Mucosa of descending colon (tissue), 3 donors: Measurements from ENCODE around the gene STXBP6. TPM values are rescaled to one million over a fixed set of nuclear protein-coding genes. Genes with fewer than 3 reads are reported as not detected.

Source experiments
- ATAC-seq: fragments of 200-7000 bp; cut with Tn5 transposase; one replicate; pipeline ENCODE4 v1.9.1; 2020; ENCODE audit warnings: mild to moderate bottlenecking, moderate library complexity
- DNase-seq, 3 donors: peaks; one replicate each; pipeline ENCODE4 v3.0.0-alpha.2; 2020
- H3K36me3 ChIP-seq: fragments of 200-600 bp; one replicate; pipeline ENCODE4 v1.8.0; 2021; ENCODE audit warnings: low read depth, mild to moderate bottlenecking
- H3K4me1 ChIP-seq: fragments of 200-600 bp; one replicate; pipeline ENCODE4 v1.8.0; 2021; ENCODE audit warnings: low read depth, mild to moderate bottlenecking
- H3K4me3 ChIP-seq: fragments of 200-600 bp; one replicate; pipeline ENCODE4 v1.8.0; 2021; ENCODE audit warnings: mild to moderate bottlenecking
- H3K9me3 ChIP-seq: fragments of 200-600 bp; one replicate; pipeline ENCODE4 v1.8.0; 2021; ENCODE audit warnings: mild to moderate bottlenecking
- intact Hi-C, 2 donors: fragments of 100-400 bp; cut with DNase I in 1 of 2; cut with micrococcal nuclease in 1 of 2; formaldehyde crosslinking; loops; one replicate each; pipeline versions ENCODE4 v1.11.0 to v1.11.1; 2022; cut with DNase I, micrococcal nuclease
- total RNA-seq, 3 donors: library from RNA; stranded (reverse); fragmentation: NEBNext Ultra II Directional in 2 of 3; extraction: Animal tissue kit (Norgen Biotek cat#: 25700) in 2 of 3; gene quantifications; one replicate each; pipeline versions ENCODE4 v1.2.1 to v1.2.4, GENCODE V29; 2021 to 2023
- TF ChIP-seq, protein P1 (sequence below): fragments of 200-600 bp; IDR thresholded peaks from one replicate; pipeline ENCODE4 v1.8.0; 2022; ENCODE audit warnings: antibody characterized with exemption, mild to moderate bottlenecking
- donor health status: DM: no; HTN: no; CAD: no; lungs with moderate emphysema.
- donor health status: DM: no; HTN: no; CAD: no.
- donor health status: DM: no; HTN: yes; CAD: no.

The STXBP6 gene
- total RNA-seq, 3 donors from 2014 or later, result 10.9 to 25.9 (median 19.8) TPM

DNA sequence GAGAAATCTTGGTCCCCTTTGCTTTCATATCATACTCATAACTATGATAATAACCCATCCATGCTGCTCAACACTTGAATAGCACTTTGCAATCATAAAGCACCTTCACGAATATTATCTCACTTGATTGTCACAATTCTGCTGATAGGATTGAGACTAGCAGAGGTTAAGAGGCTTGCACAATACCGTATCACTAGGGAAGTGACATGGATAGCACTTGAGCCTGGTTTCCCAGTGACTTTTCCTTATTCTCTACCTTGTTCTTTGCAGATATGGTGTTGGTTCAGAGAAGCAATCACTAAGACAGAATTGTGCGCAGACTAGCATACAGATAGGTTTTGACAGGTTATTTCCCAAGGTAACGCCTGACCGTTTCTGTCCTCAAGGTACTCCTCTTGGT is 229.3 kb downstream of the STXBP6 start:
- peaks cover 33% of the 10 kb centered on the region for H3K4me1 ChIP-seq
- DNase-seq, result no peak

DNA sequence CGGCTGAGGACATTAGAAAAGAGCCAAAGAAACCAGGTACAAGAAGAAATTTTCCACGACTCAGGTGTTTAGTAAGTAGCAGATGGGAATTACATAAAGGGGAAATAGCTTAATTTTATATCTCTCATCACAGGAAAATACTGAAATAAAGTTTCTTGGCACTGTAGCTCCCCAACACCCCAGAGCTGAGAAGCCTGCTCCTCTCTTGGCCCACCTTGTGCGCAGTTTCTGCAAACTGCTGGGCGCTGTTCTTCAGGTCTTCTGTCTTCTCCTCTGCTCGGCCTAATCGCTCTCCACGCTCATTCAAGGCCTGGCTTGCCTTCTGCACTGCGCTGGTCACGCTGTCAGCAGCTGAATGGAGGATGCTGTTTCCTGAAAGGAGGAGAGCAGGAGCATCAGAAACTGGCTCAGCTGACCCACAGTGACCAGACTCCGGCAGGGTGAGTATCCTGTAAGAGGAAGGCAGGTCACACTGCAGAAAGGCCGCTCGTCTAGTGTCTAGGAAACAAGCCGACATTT is 231.1 kb downstream of the STXBP6 start:
- Histone ChIP-seq H3K4me1 (peaks cover 37% of the 10 kb centered on the region), H3K9me3 (no peaks in the 10 kb centered on the region), H3K4me3 (no peak overlapping the region), H3K36me3 (no peaks in the 10 kb centered on the region)
- intact Hi-C loops, result loop anchor here in 1 of 2 donors (5.0 kb wide), 1 partner anchor 223 kb away; no protein-coding TSS in a partner anchor
- ATAC-seq (no peak), DNase-seq (peak in 1 of 3 donors; percentile 38)
- TF ChIP-seq, protein P1, sequence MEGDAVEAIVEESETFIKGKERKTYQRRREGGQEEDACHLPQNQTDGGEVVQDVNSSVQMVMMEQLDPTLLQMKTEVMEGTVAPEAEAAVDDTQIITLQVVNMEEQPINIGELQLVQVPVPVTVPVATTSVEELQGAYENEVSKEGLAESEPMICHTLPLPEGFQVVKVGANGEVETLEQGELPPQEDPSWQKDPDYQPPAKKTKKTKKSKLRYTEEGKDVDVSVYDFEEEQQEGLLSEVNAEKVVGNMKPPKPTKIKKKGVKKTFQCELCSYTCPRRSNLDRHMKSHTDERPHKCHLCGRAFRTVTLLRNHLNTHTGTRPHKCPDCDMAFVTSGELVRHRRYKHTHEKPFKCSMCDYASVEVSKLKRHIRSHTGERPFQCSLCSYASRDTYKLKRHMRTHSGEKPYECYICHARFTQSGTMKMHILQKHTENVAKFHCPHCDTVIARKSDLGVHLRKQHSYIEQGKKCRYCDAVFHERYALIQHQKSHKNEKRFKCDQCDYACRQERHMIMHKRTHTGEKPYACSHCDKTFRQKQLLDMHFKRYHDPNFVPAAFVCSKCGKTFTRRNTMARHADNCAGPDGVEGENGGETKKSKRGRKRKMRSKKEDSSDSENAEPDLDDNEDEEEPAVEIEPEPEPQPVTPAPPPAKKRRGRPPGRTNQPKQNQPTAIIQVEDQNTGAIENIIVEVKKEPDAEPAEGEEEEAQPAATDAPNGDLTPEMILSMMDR, result no peak

More for the DNA sequence above, 229.3 kb downstream of the STXBP6 start:
- ATAC-seq, result no peak
- TF ChIP-seq, protein P1, result no peak
- no peak overlapping the region for H3K4me3 ChIP-seq
- no peaks in the 10 kb centered on the region for H3K36me3 ChIP-seq
- intact Hi-C loops, result no loop called here
- no peaks in the 10 kb centered on the region for H3K9me3 ChIP-seq

DNA sequence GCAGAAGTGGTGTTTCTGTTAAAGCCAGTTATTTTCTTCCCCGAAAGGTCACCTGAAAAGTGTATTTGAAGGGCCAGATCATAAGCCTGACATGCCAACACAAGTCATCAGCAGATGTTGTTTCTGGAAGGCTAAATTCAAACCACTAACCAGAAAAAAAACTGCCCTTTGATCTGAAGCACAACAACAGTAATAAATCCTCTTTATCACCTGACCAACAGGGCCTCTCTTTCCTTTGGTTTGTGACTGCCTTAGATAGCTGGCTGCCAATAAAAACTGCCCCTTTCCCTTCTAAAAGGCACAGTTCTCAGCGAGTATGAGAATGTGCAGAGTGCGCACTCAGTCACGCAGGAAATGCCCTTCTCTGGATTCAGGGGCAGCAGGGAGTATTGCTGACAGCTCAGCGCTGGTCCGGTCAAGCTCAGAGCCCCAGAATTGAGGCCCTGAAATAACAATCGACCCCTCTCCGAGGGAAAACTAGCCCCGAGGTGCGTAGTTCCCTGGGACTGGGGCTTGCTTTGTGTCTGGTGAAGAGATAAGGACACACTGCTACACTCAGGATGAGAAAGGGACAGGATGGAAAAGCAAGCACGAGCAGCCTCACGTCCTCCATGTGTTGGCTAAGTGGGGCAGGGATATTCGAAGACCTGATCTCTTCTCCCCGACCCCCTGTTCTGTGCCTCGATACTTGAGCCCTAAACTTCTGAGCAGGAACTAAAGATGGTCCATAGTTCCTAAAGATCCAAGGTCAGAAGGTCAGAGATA is 231.7 kb downstream of the STXBP6 start:
- Histone ChIP-seq H3K36me3 (no peaks in the 10 kb centered on the region), H3K4me3 (no peak overlapping the region), H3K9me3 (no peaks in the 10 kb centered on the region), H3K4me1 (peaks cover 37% of the 10 kb centered on the region)
- intact Hi-C loops, result loop anchor here in 1 of 2 donors (5.0 kb wide), 1 partner anchor 224 kb away; no protein-coding TSS in a partner anchor
- ATAC-seq (peak; percentile 76), DNase-seq (peak in 2 of 3 donors; percentile 60 to 68)
- TF ChIP-seq, protein P1, result no peak

DNA sequence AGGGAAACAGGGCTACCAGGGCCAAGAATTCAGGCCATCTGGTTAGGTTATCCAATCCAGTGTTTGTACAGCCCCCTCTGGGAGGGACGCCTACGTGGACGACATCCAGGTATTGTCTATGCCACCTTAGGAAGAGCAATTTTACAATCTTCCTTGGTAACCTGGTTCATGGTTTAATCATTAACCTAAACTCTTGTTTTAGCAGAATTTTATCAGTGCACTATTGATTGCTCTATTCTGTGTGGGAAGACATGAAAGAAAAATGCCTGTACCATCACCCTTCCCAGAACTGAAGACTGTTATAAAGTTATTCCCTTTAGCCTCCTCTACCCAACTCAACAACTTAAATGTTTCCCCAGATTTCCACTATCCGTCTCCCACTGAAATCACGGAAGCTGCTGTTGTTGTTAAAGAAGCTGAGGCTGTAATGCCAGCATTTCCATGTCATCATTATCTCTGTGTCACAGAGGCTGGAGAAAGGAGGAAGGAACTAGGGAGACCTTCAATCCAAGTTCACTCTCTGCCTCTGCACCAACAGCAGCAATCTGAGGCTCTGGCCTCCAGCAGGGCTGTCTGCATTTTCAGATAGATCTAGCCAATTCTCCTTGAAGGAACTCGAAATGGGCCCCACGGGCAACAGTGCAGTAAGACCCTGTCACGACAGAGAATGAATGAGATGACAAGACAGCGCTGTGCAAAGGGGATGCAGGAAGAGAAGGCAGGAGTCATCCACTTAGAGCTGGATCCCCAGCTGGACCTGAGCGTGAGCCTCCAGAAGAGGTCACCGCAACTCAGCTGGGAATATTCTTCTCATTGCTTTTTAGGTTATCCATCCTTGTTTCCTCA is 232.5 kb downstream of the STXBP6 start:
- ATAC-seq, result peak; percentile 80
- intact Hi-C loops, result loop anchor here in 1 of 2 donors (5.0 kb wide), 1 partner anchor 225 kb away; no protein-coding TSS in a partner anchor

DNA sequence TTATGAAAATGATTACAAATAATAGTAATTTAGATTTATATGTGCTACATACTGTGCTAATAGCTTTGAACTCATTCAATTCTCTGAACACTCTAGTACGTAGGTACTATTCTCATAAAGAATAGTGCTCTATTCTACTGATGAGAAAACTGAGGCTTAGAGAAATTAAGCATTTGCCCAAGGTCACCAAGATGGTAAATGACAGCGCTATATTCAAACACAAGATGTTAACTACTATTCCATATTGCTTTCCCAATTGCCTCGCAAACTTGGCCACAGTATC is 233.1 kb downstream of the STXBP6 start:
- H3K4me3 ChIP-seq, result no peak overlapping the region
- DNase-seq (no peak), ATAC-seq (no peak)
- TF ChIP-seq, protein P1, result no peak
- peaks cover 37% of the 10 kb centered on the region for H3K4me1 ChIP-seq
- no peaks in the 10 kb centered on the region for H3K9me3 ChIP-seq
- intact Hi-C loops, result loop anchor here in 1 of 2 donors (5.0 kb wide), 1 partner anchor 225 kb away; no protein-coding TSS in a partner anchor
- no peaks in the 10 kb centered on the region for H3K36me3 ChIP-seq

More for the DNA sequence above, 232.5 kb downstream of the STXBP6 start:
- H3K36me3 ChIP-seq, result no peaks in the 10 kb centered on the region
- peak; percentile 72 to 85 (median 74) for DNase-seq
- no peak overlapping the region for H3K4me3 ChIP-seq
- no peaks in the 10 kb centered on the region for H3K9me3 ChIP-seq
- peaks cover 37% of the 10 kb centered on the region for H3K4me1 ChIP-seq
- TF ChIP-seq, protein P1, result no peak
